GM12878 (cell line): ENCODE measurements around the gene TMEM212. TPM values are rescaled to one million over a fixed set of nuclear protein-coding genes. Genes with fewer than 3 reads are reported as not detected.

Experiments used
- ATAC-seq: fragments of 200-7000 bp; cut with Tn5 transposase; 3 replicates; pipeline ENCODE4 v1.9.1; 2020; ENCODE audit warnings: mild to moderate bottlenecking, moderate library complexity
- BruUV-seq: library from RNA; stranded (reverse); fragments of 400-500 nt; replicated peaks from 2 replicates; lab custom pipeline; 2021; lab: Mats Ljungman, UMichigan
- CTCF ChIA-PET: fragments of 300-600 bp; sonication (Branson Sonifier 250); formaldehyde crosslinking; extraction: SDS; loops from one replicate; lab custom pipeline; 2021; ENCODE audit warnings: inconsistent platforms; lab: Yijun Ruan, JAX
- POLR2A ChIA-PET: fragments of 350-600 bp; formaldehyde crosslinking; extraction: SDS; loops from one replicate; lab custom pipeline; 2021; ENCODE audit warnings: inconsistent platforms; lab: Charles Lee
- RAD21 ChIA-PET: fragments of 300-600 bp; sonication (Branson Sonifier 250); formaldehyde crosslinking; loops from one replicate; lab custom pipeline; 2023; ENCODE audit warnings: antibody characterized with exemption; ENCODE audit not compliant: unreplicated experiment; lab: Charles Lee
- SMC1A ChIA-PET: fragments of 300-600 bp; sonication (Branson Sonifier 250); formaldehyde crosslinking; loops from one replicate; lab custom pipeline; 2023; ENCODE audit not compliant: unreplicated experiment, uncharacterized antibody; lab: Charles Lee
- DNase-seq: peaks from one replicate; pipeline ENCODE4 v3.0.0-alpha.2; 2011; ENCODE audit warnings: low read depth, low spot score
- FAIRE-seq: peaks from 3 replicates; lab custom pipeline; 2011; peaks lifted over from hg19 to GRCh38; lab: Jason Lieb, UNC
- H2AFZ ChIP-seq: 2 replicates; pipeline ENCODE4 v1.6.0; 2011; ENCODE audit warnings: low read depth, low read length, control low read depth; ENCODE audit not compliant: control insufficient read depth
- H3K27ac ChIP-seq: 2 replicates; pipeline ENCODE4 v1.5.1; 2011; ENCODE audit warnings: control low read depth; ENCODE audit not compliant: control insufficient read depth, insufficient read depth
- H3K27me3 ChIP-seq, 2 experiments: replicated peaks in 1 of 2; 2 replicates each; pipeline versions ENCODE4 v1.6.0 to v1.6.1; 2011; ENCODE audit warnings: low read length in 1 of 2; ENCODE audit not compliant: control insufficient read depth in 2 of 2, insufficient read depth in 2 of 2
- H3K36me3 ChIP-seq, 2 experiments: 2 replicates each; pipeline ENCODE4 v1.5.1; 2011; ENCODE audit warnings: low read length in 1 of 2; ENCODE audit not compliant: control insufficient read depth in 2 of 2, insufficient read depth in 2 of 2
- H3K4me1 ChIP-seq: 2 replicates; pipeline ENCODE4 v1.6.1; 2011; ENCODE audit warnings: mild to moderate bottlenecking, low read length, moderate library complexity, mixed read lengths; ENCODE audit not compliant: control insufficient read depth, insufficient read depth
- H3K4me2 ChIP-seq: 2 replicates; pipeline ENCODE4 v1.6.0; 2011; ENCODE audit warnings: control low read depth; ENCODE audit not compliant: control insufficient read depth, insufficient read depth
- H3K4me3 ChIP-seq: fragments of 200-600 bp; sonication (generic); 2 replicates; pipeline ENCODE4 v1.5.1; 2016
- H3K79me2 ChIP-seq: 2 replicates; pipeline ENCODE4 v1.6.0; 2011; ENCODE audit warnings: low read length; ENCODE audit not compliant: control insufficient read depth, insufficient read depth
- H3K9ac ChIP-seq: 2 replicates; pipeline ENCODE4 v1.8.0; 2011; ENCODE audit warnings: low read length, control low read depth, mixed read lengths; ENCODE audit not compliant: control insufficient read depth, insufficient read depth
- H3K9me3 ChIP-seq: replicated peaks from 3 replicates; pipeline ENCODE4 v1.5.1; 2011; ENCODE audit warnings: mild to moderate bottlenecking, low read length; ENCODE audit not compliant: control insufficient read depth, insufficient read depth
- H4K20me1 ChIP-seq: 2 replicates; pipeline ENCODE4 v1.6.0; 2011; ENCODE audit not compliant: control insufficient read depth, insufficient read depth
- KDM1A ChIP-seq: fragments of 200-600 bp; sonication (generic); IDR thresholded peaks from 2 replicates; pipeline ENCODE4 v1.6.1; 2016; ENCODE audit warnings: borderline replicate concordance
- NFXL1 ChIP-seq: fragments of 450-650 bp; IDR thresholded peaks from 2 replicates; pipeline ENCODE4 v1.6.1; 2017; ENCODE audit warnings: antibody characterized with exemption, mild to moderate bottlenecking, borderline replicate concordance
- NFYB ChIP-seq: IDR thresholded peaks from 2 replicates; pipeline ENCODE4 v1.6.1; 2011; ENCODE audit warnings: low read depth, mild to moderate bottlenecking, low read length, improper control_type of control experiment, moderate library complexity; ENCODE audit not compliant: insufficient read depth
- POU2F2 ChIP-seq: IDR thresholded peaks from 3 replicates; pipeline ENCODE4 v1.6.1; 2011; ENCODE audit warnings: low read depth, mild to moderate bottlenecking, low read length, borderline replicate concordance
- SMC3 ChIP-seq: IDR thresholded peaks from 2 replicates; pipeline ENCODE4 v1.6.1; 2011; ENCODE audit warnings: low read length, improper control_type of control experiment, borderline replicate concordance
- SRF ChIP-seq, 2 experiments: IDR thresholded peaks; 2 replicates each; pipeline ENCODE4 v1.6.1; 2011; ENCODE audit warnings: low read depth in 2 of 2, low read length in 2 of 2, mild to moderate bottlenecking in 1 of 2, moderate library complexity in 1 of 2
- TBL1XR1 ChIP-seq: IDR thresholded peaks from 2 replicates; pipeline ENCODE4 v1.6.1; 2012; ENCODE audit warnings: low read depth, low read length, improper control_type of control experiment
- TCF12 ChIP-seq: IDR thresholded peaks from 2 replicates; pipeline ENCODE4 v1.6.1; 2011; ENCODE audit warnings: low read depth, mild to moderate bottlenecking, low read length
- ZNF24 ChIP-seq: fragments of 450-650 bp; IDR thresholded peaks from 2 replicates; pipeline ENCODE4 v1.6.1; 2017; ENCODE audit warnings: antibody characterized with exemption, mild to moderate bottlenecking
- WGBS: methylation state at CpG from one replicate; pipeline ENCODE4 v1.1.6; 2016; ENCODE audit warnings: low lambda C conversion rate; ENCODE audit not compliant: insufficient replicate concordance, insufficient coverage; ENCODE audit errors: missing lambda C conversion rate; 5-methylcytosine and 5-hydroxymethylcytosine counted together
- in situ Hi-C: fragments of 300-500 bp; cut with MboI; formaldehyde crosslinking; loops from 9 replicates; pipeline ENCODE4 v1.14.3; 2018; ENCODE audit warnings: mixed read lengths
- intact Hi-C: fragments of 100-400 bp; cut with micrococcal nuclease; formaldehyde crosslinking; loops from one replicate; pipeline ENCODE4 v1.14.2; 2022; ENCODE audit not compliant: unreplicated experiment
- polyA plus RNA-seq, 11 experiments: library from polyadenylated mRNA; depleted of rRNA in 4 of 11; unstranded in 6 of 11; stranded (reverse) in 5 of 11; fragments of >200 nt; fragmentation: Nextera tagmentation in 4 of 11; fragmentation: Illumina TruSeq in 1 of 11; extraction: Ambion mirVana in 4 of 11; extraction: Trizol in 1 of 11; gene quantifications; 1 replicate in 1 of 11; 2 replicates in 10 of 11; pipeline versions ENCODE4 v1.2.1 to v1.2.3, GENCODE V29; 2011 to 2016; ENCODE audit warnings: inconsistent platforms in 2 of 11, missing spikeins in 2 of 11, low read depth in 1 of 11
- total RNA-seq, 4 experiments: library from RNA; depleted of rRNA in 3 of 4; stranded (reverse); fragments of >200 nt in 3 of 4; fragmentation: Illumina TruSeq in 1 of 4; extraction: Trizol in 1 of 4; gene quantifications; 2 replicates each; pipeline versions ENCODE4 v1.2.1 to v1.2.3, GENCODE V29; 2013 to 2021
- TF ChIP-seq, protein P1 (sequence below): fragments of 450-650 bp; IDR thresholded peaks from 2 replicates; pipeline ENCODE4 v1.6.1; 2016; ENCODE audit warnings: mild to moderate bottlenecking

Gene TMEM212
- total and polyA plus RNA-seq, 10 of the 15 experiments (the other 5 are each of a cell fraction or from before 2014, with no cell fraction given) = not detected

DNA sequence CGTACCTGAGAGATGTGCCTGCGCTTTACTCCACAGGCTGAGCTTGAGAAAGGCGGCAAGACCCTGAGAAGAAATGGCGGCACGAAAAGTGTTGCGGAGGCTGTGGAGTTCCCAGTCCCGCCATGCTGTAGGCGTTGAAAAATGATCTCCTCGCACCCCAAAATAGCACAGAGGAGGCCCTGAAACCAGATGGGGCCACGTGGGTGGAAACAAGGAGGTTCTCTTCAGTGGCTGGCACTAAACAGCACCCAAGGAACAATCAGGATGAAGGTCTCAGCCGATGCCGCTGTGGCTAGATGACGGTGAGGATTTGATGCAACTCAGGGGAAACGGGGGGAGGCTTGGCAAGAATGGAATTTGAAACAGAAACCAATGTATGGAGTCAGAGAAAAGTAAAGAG, 57.3 kb downstream of the TMEM212 start:
- TF ChIP-seq NFXL1 (no peak), SRF (IDR thresholded peaks at IDR 0.05; ENCODE audit: low read depth in 2 of 2, low read length in 2 of 2) (no peak), NFYB (no peak), TBL1XR1 (no peak), SMC3 (no peak), POU2F2 (no peak), KDM1A (no peak), TCF12 (no peak), ZNF24 (no peak)
- TF ChIP-seq, protein P1, sequence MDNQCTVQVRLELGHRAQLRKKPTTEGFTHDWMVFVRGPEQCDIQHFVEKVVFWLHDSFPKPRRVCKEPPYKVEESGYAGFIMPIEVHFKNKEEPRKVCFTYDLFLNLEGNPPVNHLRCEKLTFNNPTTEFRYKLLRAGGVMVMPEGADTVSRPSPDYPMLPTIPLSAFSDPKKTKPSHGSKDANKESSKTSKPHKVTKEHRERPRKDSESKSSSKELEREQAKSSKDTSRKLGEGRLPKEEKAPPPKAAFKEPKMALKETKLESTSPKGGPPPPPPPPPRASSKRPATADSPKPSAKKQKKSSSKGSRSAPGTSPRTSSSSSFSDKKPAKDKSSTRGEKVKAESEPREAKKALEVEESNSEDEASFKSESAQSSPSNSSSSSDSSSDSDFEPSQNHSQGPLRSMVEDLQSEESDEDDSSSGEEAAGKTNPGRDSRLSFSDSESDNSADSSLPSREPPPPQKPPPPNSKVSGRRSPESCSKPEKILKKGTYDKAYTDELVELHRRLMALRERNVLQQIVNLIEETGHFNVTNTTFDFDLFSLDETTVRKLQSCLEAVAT = no peak
- TF ChIP-seq, all 136 proteins: peak for 0
- no peak for FAIRE-seq
- POLR2A ChIA-PET = no interaction called here

More for the DNA sequence above, 57.3 kb downstream of the TMEM212 start:
- in situ Hi-C loops = no loop called here
- ATAC-seq = no peak
- WGBS = 74% methylated on average over 14 of the region's 14 CpGs
- ChIA-PET CTCF (no interaction called here), SMC1A (interaction anchor here (1.4 kb wide), 1 partner anchor 10 kb away, joined by 6 read pairs; no protein-coding TSS in a partner anchor), RAD21 (no interaction called here)
- H3K4me3 ChIP-seq = no peak overlapping the region
- no peak for DNase-seq
- no peak overlapping the region for H2AFZ ChIP-seq
- H3K27me3 ChIP-seq = peaks cover 0 to 3% of the 10 kb centered on the region in 2 experiments; a peak in 1 of 4 replicates
- intact Hi-C loops = no loop called here
- H3K4me1 ChIP-seq = no peaks in the 10 kb centered on the region
- H3K27ac ChIP-seq = no peak overlapping the region
- H3K79me2 ChIP-seq = no peaks in the 10 kb centered on the region
- no peak overlapping the region for H3K4me2 ChIP-seq
- no peaks in the 10 kb centered on the region for H3K9me3 ChIP-seq
- H3K36me3 ChIP-seq = no peaks in the 10 kb centered on the region
- no peaks in the 10 kb centered on the region for H4K20me1 ChIP-seq
- H3K9ac ChIP-seq = no peak overlapping the region
- BruUV-seq = no TSS peak
